ENCODE measurements around the gene OXA1L.
A peak's percentile ranks its signal among the peaks of the same experiment; 100 is the strongest.
"Not testable (repeated sequence)": the region's sequence is repeated elsewhere in the genome, so short reads cannot be mapped to it uniquely, and the experiment has no call there.

The OXA1L gene

DNA sequence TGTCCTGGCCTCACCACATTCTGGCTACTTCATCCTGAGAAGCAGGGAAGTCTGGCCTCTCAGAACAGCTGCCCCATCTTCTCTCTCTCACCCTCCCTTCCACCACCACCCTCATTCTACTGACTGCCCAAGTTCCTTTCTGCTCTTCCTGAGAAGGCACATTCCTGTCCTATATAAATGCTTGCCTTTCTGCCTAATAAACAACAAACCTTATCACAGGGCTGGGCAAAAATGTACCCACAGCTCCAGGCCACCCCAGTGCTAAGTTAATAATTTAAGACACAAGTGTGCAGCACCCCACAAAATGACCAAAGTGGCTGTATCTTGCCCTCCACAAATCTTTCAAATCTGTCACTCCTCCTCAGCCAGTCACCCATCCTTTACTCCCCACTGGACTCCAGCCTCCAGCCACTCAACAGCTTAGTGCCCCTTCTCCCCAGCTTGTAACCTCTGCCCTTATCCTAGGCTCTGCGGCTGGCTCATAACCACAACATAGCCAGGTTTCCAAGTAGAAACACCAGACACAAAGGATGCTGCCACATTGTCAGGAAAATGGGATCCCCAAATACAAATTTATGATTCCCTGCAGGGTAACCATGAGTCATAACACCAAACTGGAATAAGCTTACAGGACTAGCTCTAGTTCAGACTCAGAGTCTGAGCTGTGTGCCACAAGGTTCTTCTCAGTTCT is 15.0 kb downstream of the OXA1L start:
- no peak overlapping the region for H3K4me3 ChIP-seq (ENCODE audit: low read depth, low read length)
- TF ChIP-seq, protein P1, sequence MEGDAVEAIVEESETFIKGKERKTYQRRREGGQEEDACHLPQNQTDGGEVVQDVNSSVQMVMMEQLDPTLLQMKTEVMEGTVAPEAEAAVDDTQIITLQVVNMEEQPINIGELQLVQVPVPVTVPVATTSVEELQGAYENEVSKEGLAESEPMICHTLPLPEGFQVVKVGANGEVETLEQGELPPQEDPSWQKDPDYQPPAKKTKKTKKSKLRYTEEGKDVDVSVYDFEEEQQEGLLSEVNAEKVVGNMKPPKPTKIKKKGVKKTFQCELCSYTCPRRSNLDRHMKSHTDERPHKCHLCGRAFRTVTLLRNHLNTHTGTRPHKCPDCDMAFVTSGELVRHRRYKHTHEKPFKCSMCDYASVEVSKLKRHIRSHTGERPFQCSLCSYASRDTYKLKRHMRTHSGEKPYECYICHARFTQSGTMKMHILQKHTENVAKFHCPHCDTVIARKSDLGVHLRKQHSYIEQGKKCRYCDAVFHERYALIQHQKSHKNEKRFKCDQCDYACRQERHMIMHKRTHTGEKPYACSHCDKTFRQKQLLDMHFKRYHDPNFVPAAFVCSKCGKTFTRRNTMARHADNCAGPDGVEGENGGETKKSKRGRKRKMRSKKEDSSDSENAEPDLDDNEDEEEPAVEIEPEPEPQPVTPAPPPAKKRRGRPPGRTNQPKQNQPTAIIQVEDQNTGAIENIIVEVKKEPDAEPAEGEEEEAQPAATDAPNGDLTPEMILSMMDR (IDR thresholded peaks at IDR 0.05; ENCODE audit: low read depth, low read length, missing control alignments) = no peak
- in situ Hi-C loops (cut with HindIII; ENCODE audit: low sequenced_read_pairs) = loop anchor here (5.0 kb wide), 1 partner anchor 86 kb away; no protein-coding TSS in a partner anchor
- DNase-seq (ENCODE audit: low read depth) = peak; percentile 32

DNA sequence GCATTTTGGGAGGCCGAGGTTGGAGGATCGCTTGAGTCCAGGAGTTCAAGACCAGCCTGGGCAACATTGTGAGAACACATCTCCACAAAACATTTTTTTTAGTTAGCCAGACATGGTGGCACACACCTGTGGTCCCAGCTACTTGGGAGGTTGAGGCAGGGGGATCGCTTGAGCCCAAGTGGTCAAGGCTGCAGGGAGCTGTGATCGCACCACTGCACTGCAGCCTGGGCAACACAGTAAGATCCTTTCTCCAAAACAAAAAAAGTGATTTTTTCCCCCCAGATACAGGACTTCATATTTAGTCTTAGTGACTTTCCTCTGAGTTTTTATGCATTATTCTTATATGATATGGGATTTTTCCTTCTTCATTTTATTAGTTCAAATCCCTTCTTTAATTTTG is 20.2 kb downstream of the OXA1L start:
- no peak overlapping the region for H3K4me3 ChIP-seq (ENCODE audit: low read depth, low read length)
- DNase-seq (ENCODE audit: low read depth) = no peak
- TF ChIP-seq, protein P1 (IDR thresholded peaks at IDR 0.05; ENCODE audit: low read depth, low read length, missing control alignments) = no peak
- in situ Hi-C loops (cut with HindIII; ENCODE audit: low sequenced_read_pairs) = no loop called here

DNA sequence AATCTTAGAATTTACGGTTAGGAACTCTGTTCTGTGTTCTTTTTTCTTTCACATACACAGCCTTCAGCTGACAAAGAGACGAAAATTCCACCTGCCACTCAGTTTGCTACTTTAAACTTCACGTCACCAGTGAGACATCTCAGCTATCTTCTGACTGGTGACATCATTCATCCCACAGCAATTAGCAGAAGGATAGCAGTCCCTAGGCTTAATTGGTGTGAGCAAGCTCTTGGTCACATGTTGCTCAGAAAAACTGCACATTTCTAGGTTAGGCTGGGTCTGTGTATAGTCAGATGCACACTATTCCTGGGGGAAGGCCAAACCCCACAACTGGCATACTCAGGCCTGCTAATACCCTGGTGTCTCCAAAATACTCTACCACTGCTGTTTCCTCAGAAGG is 24.8 kb downstream of the OXA1L start:
- in situ Hi-C loops (cut with HindIII; ENCODE audit: low sequenced_read_pairs) = no loop called here
- no peak for DNase-seq (ENCODE audit: low read depth)
- TF ChIP-seq, protein P1 (IDR thresholded peaks at IDR 0.05; ENCODE audit: low read depth, low read length, missing control alignments) = no peak
- no peak overlapping the region for H3K4me3 ChIP-seq (ENCODE audit: low read depth, low read length)

DNA sequence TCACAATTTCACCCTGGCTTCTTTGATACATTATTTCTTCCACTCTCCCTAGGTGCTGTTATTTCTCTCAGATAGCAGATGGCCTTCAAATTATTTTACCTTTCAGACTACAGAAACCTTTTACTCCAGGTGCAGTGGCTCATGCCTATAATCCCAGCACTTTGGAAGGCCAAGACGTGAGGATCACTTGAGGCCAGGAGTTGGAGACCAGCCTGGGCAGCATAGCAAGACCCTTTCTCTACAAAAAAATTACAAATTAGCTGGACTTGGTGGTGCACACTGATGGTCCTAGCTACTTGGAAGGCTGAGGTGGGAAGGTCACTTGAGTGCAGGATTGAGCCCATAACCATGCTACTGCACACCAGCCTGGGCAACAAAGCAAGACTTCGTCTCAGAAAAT is 25.7 kb downstream of the OXA1L start:
- H3K4me3 ChIP-seq (ENCODE audit: low read depth, low read length) = no peak overlapping the region
- TF ChIP-seq, protein P1 (IDR thresholded peaks at IDR 0.05; ENCODE audit: low read depth, low read length, missing control alignments) = no peak
- in situ Hi-C loops (cut with HindIII; ENCODE audit: low sequenced_read_pairs) = no loop called here
- DNase-seq (ENCODE audit: low read depth) = no peak

DNA sequence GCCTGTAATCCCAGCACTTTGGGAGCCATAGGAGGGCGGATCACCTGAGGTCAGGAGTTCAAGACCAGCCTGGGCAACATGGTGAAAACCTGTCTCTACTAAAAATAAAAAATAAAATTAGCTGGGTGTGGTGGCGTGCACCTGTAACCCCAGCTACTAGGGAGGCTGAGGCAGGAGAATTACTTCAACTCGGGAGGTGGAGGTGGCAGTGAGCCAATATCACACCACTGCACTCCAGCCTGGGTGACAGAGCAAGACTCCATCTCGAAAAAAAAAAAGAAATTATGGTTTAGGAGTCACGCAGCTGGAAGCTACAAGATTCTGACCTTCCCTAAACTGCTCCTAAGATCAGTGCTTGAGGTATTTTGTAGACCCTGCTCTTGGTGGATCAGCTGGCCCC is 27.1 kb downstream of the OXA1L start:
- H3K4me3 ChIP-seq (ENCODE audit: low read depth, low read length); in situ Hi-C loops (cut with HindIII; ENCODE audit: low sequenced_read_pairs); DNase-seq (ENCODE audit: low read depth): not testable (repeated sequence)

DNA sequence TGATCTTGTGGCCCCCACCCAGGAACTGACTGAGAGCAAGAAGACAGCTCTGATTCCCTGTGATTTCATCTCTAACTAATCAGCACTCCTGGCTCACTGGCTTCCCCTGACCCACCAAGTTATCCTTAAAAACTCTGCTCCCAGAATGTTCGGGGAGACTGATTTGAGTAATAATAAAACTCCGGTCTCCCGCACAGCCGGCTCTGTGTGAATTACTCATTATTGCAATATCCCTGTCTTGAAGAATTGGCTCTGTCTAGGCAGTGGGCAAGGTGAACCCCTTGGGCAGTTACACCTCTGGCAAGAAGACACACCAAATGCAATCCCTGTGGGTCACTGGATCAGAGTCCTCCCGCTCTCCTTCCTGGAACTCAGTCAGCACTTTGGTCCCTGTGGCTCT is 27.5 kb downstream of the OXA1L start:
- TF ChIP-seq, protein P1 (IDR thresholded peaks at IDR 0.05; ENCODE audit: low read depth, low read length, missing control alignments) = no peak
- DNase-seq (ENCODE audit: low read depth) = no peak
- in situ Hi-C loops (cut with HindIII; ENCODE audit: low sequenced_read_pairs) = no loop called here
- no peak overlapping the region for H3K4me3 ChIP-seq (ENCODE audit: low read depth, low read length)

DNA sequence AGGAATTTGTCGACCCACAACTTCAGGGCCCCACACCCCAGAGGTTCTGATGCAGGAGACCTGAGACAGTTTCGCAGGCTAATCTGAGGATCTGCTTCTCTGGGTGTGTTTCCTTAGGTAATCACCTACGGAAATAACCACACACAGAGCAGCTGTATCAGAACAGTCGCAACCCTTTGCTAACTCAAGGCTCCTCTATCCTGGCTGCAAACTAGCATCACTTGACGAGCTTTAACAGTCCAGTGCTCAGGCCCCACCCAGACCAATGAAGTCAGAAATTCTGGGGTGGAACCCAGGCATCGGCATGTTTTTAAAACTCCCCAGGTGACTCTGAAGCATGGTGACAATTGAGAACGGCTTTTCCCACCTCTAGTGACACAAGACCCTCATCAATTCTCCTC is 28.1 kb downstream of the OXA1L start:
- DNase-seq (ENCODE audit: low read depth) = no peak
- in situ Hi-C loops (cut with HindIII; ENCODE audit: low sequenced_read_pairs) = no loop called here
- TF ChIP-seq, protein P1 (IDR thresholded peaks at IDR 0.05; ENCODE audit: low read depth, low read length, missing control alignments) = no peak
- no peak overlapping the region for H3K4me3 ChIP-seq (ENCODE audit: low read depth, low read length)

Measured in astrocyte of the cerebellum (primary cell).